HCT116 (cell line): Measurements from ENCODE around the gene CCDC174. TPM values are rescaled to one million over a fixed set of nuclear protein-coding genes. Genes with fewer than 3 reads are reported as not detected.
A peak's percentile ranks its signal among the peaks of the same experiment; 100 is the strongest.

ENCODE experiments used
- ATAC-seq: fragments of 200-7000 bp; cut with Tn5 transposase; 2 replicates; pipeline ENCODE4 v1.9.1; 2020; ENCODE audit warnings: mild to moderate bottlenecking, moderate library complexity
- BruUV-seq: library from RNA; stranded (reverse); fragments of 400-500 nt; replicated peaks from 2 replicates; lab custom pipeline; 2021; lab: Mats Ljungman, UMichigan
- CTCF ChIA-PET: fragments of 300-600 bp; sonication (Branson Sonifier 250); formaldehyde crosslinking; loops from one replicate; lab custom pipeline; 2021; ENCODE audit warnings: antibody characterized with exemption; lab: Charles Lee
- POLR2A ChIA-PET: fragments of 300-600, 350-600 bp; sonication (Branson Sonifier 250); formaldehyde crosslinking; loops from one replicate; lab custom pipeline; 2021; ENCODE audit warnings: antibody characterized with exemption; lab: Charles Lee
- RAD21 ChIA-PET, 2 experiments: fragments of 300-600 bp; sonication (Branson Sonifier 250); formaldehyde crosslinking; loops; one replicate each; lab custom pipeline; 2023; ENCODE audit warnings: low total read pairs in 2 of 2; ENCODE audit not compliant: uncharacterized antibody in 2 of 2, unreplicated experiment in 2 of 2, low non-redundant PET in 1 of 2; lab: Charles Lee
- DNase-seq: peaks from one replicate; pipeline ENCODE4 v3.0.0-alpha.2; 2010; ENCODE audit warnings: low read depth, low spot score
- H2AFZ ChIP-seq: fragments of 200-600 bp; shearing (Covaris generic), sonication (generic); 2 replicates; pipeline ENCODE4 v1.6.1; 2017; ENCODE audit warnings: low read depth, mixed run types, mixed read lengths, antibody characterized with exemption, low read length; ENCODE audit not compliant: poor library complexity, severe bottlenecking
- H3K27ac ChIP-seq: 2 replicates; pipeline ENCODE4 v1.5.1; 2012; ENCODE audit warnings: low read depth, low read length
- H3K27me3 ChIP-seq: fragments of 200-600 bp; sonication (generic); 2 replicates; pipeline ENCODE4 v1.6.1; 2016; ENCODE audit warnings: mixed run types, low read length, mixed read lengths; ENCODE audit not compliant: insufficient read depth
- H3K36me3 ChIP-seq, 2 experiments: fragments of 200-500 bp in 1 of 2; fragments of 200-600 bp in 1 of 2; sonication (Bioruptor generic) in 1 of 2; sonication (generic) in 1 of 2; 2 replicates each; pipeline versions ENCODE4 v1.5.1 to v1.6.1; 2014 to 2016; ENCODE audit warnings: low read length in 2 of 2, inconsistent platforms in 1 of 2, mixed read lengths in 1 of 2, mixed run types in 1 of 2; ENCODE audit not compliant: insufficient read depth in 2 of 2, control insufficient read depth in 1 of 2
- H3K4me1 ChIP-seq, 2 experiments: fragments of 200-600 bp in 1 of 2; sonication (generic) in 1 of 2; 2 replicates each; pipeline versions ENCODE4 v1.5.1 to v1.6.1; 2012 to 2017; ENCODE audit warnings: low read length in 2 of 2, inconsistent platforms in 1 of 2, mild to moderate bottlenecking in 1 of 2, mixed read lengths in 1 of 2, mixed run types in 1 of 2, moderate library complexity in 1 of 2; ENCODE audit not compliant: insufficient read depth in 2 of 2, control insufficient read depth in 1 of 2
- H3K4me2 ChIP-seq: fragments of 200-600 bp; sonication (generic); 2 replicates; pipeline ENCODE4 v1.6.1; 2017; ENCODE audit warnings: mixed run types, low read length, mixed read lengths
- H3K4me3 ChIP-seq, 2 experiments: fragments of 200-600 bp in 1 of 2; sonication (generic) in 1 of 2; replicated peaks in 1 of 2; 2 replicates each; pipeline ENCODE4 v1.5.1; 2011 to 2016; ENCODE audit warnings: low read length in 2 of 2, control low read depth in 1 of 2, low read depth in 1 of 2, mild to moderate bottlenecking in 1 of 2, mixed read lengths in 1 of 2, mixed run types in 1 of 2
- H3K79me2 ChIP-seq: fragments of 200-600 bp; sonication (generic); 2 replicates; pipeline ENCODE4 v1.6.1; 2017; ENCODE audit warnings: mild to moderate bottlenecking, mixed run types, low read length, moderate library complexity, mixed read lengths; ENCODE audit not compliant: insufficient read depth
- H3K9ac ChIP-seq: fragments of 200-600 bp; sonication (generic); 2 replicates; pipeline ENCODE4 v1.6.1; 2016; ENCODE audit warnings: low read length, mixed read lengths
- H3K9me2 ChIP-seq: fragments of 200-600 bp; sonication (generic), shearing (Covaris generic); 2 replicates; pipeline ENCODE4 v1.6.1; 2017; ENCODE audit warnings: mixed run types, mild to moderate bottlenecking, moderate library complexity; ENCODE audit not compliant: insufficient read depth
- H3K9me3 ChIP-seq, 2 experiments: fragments of 200-500 bp in 1 of 2; fragments of 200-600 bp in 1 of 2; sonication (Bioruptor generic) in 1 of 2; sonication (generic) in 1 of 2; 2 replicates each; pipeline ENCODE4 v1.6.1; 2014 to 2017; ENCODE audit warnings: low read length in 2 of 2, mixed read lengths in 2 of 2, inconsistent platforms in 1 of 2, low read depth in 1 of 2, mild to moderate bottlenecking in 1 of 2, mixed run types in 1 of 2, moderate library complexity in 1 of 2; ENCODE audit not compliant: control insufficient read depth in 1 of 2, insufficient read depth in 1 of 2
- H4K20me1 ChIP-seq: fragments of 200-600 bp; sonication (generic), shearing (Covaris generic); 2 replicates; pipeline ENCODE4 v1.6.1; 2017; ENCODE audit warnings: mixed run types, mild to moderate bottlenecking, moderate library complexity; ENCODE audit not compliant: insufficient read depth
- ATF3 ChIP-seq: IDR thresholded peaks from 2 replicates; pipeline ENCODE4 v1.6.1; 2012
- CEBPB ChIP-seq: IDR thresholded peaks from 2 replicates; pipeline ENCODE4 v1.6.1; 2012; ENCODE audit warnings: low read depth
- EGR1 ChIP-seq: IDR thresholded peaks from 2 replicates; pipeline ENCODE4 v1.6.1; 2012; ENCODE audit warnings: low read depth
- EZH2 ChIP-seq: fragments of 200-600 bp; sonication (generic); IDR thresholded peaks from 2 replicates; pipeline ENCODE4 v1.6.1; 2017; ENCODE audit warnings: antibody characterized with exemption, mixed run types
- FOSL1 ChIP-seq: IDR thresholded peaks from 2 replicates; pipeline ENCODE4 v1.6.1; 2012; ENCODE audit warnings: low read depth
- POLR2A ChIP-seq: IDR thresholded peaks from 2 replicates; pipeline ENCODE4 v1.7.0; 2011; ENCODE audit warnings: borderline replicate concordance; ENCODE audit not compliant: insufficient read depth, insufficient read length; ENCODE audit errors: extremely low read depth
- RAD21 ChIP-seq: IDR thresholded peaks from 2 replicates; pipeline ENCODE4 v1.6.1; 2012; ENCODE audit warnings: low read depth, mild to moderate bottlenecking
- SIN3A ChIP-seq: IDR thresholded peaks from 2 replicates; pipeline ENCODE4 v1.6.1; 2012; ENCODE audit warnings: low read depth
- SP1 ChIP-seq: IDR thresholded peaks from 2 replicates; pipeline ENCODE4 v1.6.1; 2012; ENCODE audit warnings: low read depth
- SRF ChIP-seq: IDR thresholded peaks from 2 replicates; pipeline ENCODE4 v1.6.1; 2012; ENCODE audit warnings: low read depth
- TCF7L2 ChIP-seq: IDR thresholded peaks from 2 replicates; pipeline ENCODE4 v1.7.0; 2011; ENCODE audit warnings: borderline replicate concordance, inconsistent platforms; ENCODE audit not compliant: insufficient read depth, insufficient read length; ENCODE audit errors: extremely low read depth
- YY1 ChIP-seq: IDR thresholded peaks from 2 replicates; pipeline ENCODE4 v1.6.1; 2011; ENCODE audit warnings: low read length, low read depth, moderate library complexity, mild to moderate bottlenecking; ENCODE audit not compliant: insufficient replicate concordance; ENCODE audit errors: extremely low read depth
- ZFX ChIP-seq: fragments of 450-650 bp; IDR thresholded peaks from 2 replicates; pipeline ENCODE4 v1.6.1; 2017
- intact Hi-C: fragments of 100-400 bp; cut with micrococcal nuclease; formaldehyde crosslinking; loops from 2 replicates; pipeline ENCODE4 v1.10.0; 2022
- total RNA-seq: library from RNA; stranded (reverse); gene quantifications from one replicate; pipeline ENCODE4 v1.2.1, GENCODE V29; 2021; ENCODE audit not compliant: unreplicated experiment
- TF ChIP-seq, protein P1 (sequence below): IDR thresholded peaks from 2 replicates; pipeline ENCODE4 v1.6.1; 2012; ENCODE audit warnings: low read depth
- TF ChIP-seq, protein P2 (sequence below): IDR thresholded peaks from 2 replicates; pipeline ENCODE4 v1.6.1; 2012

Gene CCDC174
- total RNA-seq, 1 experiment from 2014 or later: 15.6 TPM

DNA sequence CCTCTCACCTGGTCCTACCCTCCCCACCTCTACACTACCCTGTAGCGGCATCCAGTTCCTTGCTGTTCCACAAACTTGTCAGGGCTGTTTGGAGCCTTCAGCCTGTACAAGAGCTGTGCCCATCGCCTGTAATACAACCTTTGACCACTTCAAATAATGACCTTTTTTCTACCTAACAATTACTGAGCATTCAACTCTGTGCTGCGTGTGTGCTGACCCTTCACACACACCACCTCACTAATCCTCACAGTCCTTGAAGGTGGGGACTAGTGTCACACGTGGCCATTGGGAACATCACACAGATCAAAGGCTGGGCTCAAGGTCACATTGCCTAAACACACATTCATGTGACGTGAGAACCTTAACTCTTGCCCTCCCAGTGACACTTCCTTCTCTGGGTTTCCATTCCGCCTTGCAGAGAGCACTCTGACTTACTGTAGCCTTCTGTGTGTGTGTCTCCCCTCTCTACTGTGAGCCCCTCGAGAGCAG, 26.5 kb downstream of the CCDC174 start:
- no peak overlapping the region for H3K4me2 ChIP-seq
- no peak for ATAC-seq
- RAD21 ChIA-PET: no interaction called here

GRCh38 chr3:14680115-14680514, 28.6 kb downstream of the CCDC174 start:
- Histone ChIP-seq H2AFZ (no peak overlapping the region), H3K36me3 (no peaks in the 10 kb centered on the region), H3K9ac (no peak overlapping the region), H3K79me2 (no peaks in the 10 kb centered on the region), H3K9me3 (peaks cover 0 to 11% of the 10 kb centered on the region in 2 experiments; a peak in 1 of 4 replicates), H3K9me2 (no peaks in the 10 kb centered on the region), H3K4me1 (no peaks in the 10 kb centered on the region), H4K20me1 (no peaks in the 10 kb centered on the region), H3K27me3 (no peaks in the 10 kb centered on the region), H3K4me3 (no peak overlapping the region), H3K4me2 (no peak overlapping the region), H3K27ac (no peak overlapping the region)
- ChIA-PET POLR2A (no interaction called here), CTCF (no interaction called here), RAD21 (no interaction called here)
- ATAC-seq (no peak), DNase-seq (no peak)
- TF ChIP-seq SP1: no peak
- TF ChIP-seq TCF7L2: no peak
- TF ChIP-seq SRF: no peak
- TF ChIP-seq, protein P1, sequence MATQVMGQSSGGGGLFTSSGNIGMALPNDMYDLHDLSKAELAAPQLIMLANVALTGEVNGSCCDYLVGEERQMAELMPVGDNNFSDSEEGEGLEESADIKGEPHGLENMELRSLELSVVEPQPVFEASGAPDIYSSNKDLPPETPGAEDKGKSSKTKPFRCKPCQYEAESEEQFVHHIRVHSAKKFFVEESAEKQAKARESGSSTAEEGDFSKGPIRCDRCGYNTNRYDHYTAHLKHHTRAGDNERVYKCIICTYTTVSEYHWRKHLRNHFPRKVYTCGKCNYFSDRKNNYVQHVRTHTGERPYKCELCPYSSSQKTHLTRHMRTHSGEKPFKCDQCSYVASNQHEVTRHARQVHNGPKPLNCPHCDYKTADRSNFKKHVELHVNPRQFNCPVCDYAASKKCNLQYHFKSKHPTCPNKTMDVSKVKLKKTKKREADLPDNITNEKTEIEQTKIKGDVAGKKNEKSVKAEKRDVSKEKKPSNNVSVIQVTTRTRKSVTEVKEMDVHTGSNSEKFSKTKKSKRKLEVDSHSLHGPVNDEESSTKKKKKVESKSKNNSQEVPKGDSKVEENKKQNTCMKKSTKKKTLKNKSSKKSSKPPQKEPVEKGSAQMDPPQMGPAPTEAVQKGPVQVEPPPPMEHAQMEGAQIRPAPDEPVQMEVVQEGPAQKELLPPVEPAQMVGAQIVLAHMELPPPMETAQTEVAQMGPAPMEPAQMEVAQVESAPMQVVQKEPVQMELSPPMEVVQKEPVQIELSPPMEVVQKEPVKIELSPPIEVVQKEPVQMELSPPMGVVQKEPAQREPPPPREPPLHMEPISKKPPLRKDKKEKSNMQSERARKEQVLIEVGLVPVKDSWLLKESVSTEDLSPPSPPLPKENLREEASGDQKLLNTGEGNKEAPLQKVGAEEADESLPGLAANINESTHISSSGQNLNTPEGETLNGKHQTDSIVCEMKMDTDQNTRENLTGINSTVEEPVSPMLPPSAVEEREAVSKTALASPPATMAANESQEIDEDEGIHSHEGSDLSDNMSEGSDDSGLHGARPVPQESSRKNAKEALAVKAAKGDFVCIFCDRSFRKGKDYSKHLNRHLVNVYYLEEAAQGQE: no peak
- TF ChIP-seq, protein P2, sequence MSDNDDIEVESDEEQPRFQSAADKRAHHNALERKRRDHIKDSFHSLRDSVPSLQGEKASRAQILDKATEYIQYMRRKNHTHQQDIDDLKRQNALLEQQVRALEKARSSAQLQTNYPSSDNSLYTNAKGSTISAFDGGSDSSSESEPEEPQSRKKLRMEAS: no peak
- no peak for TF ChIP-seq YY1
- no peak for TF ChIP-seq EGR1
- no peak for TF ChIP-seq SIN3A
- TF ChIP-seq RAD21: no peak
- no peak for TF ChIP-seq CEBPB
- TF ChIP-seq POLR2A: no peak
- TF ChIP-seq EZH2: no peak
- TF ChIP-seq FOSL1: no peak
- no peak for TF ChIP-seq ATF3
- intact Hi-C loops: no loop called here
- no TSS peak for BruUV-seq

More for the DNA sequence above, 26.5 kb downstream of the CCDC174 start:
- no peak overlapping the region for H3K9ac ChIP-seq
- H3K9me2 ChIP-seq: no peaks in the 10 kb centered on the region
- CTCF ChIA-PET: interaction anchor here (0.6 kb wide), 1 partner anchor 11 kb away, joined by 3 read pairs; no protein-coding TSS in a partner anchor
- peaks cover 0 to 11% of the 10 kb centered on the region in 2 experiments; a peak in 1 of 4 replicates for H3K9me3 ChIP-seq
- H3K27me3 ChIP-seq: no peaks in the 10 kb centered on the region
- no peaks in the 10 kb centered on the region for H3K36me3 ChIP-seq
- no peak overlapping the region for H3K27ac ChIP-seq
- DNase-seq: no peak
- H3K4me1 ChIP-seq: no peaks in the 10 kb centered on the region
- no peaks in the 10 kb centered on the region for H3K79me2 ChIP-seq
- no peak overlapping the region for H3K4me3 ChIP-seq
- intact Hi-C loops: no loop called here
- TF ChIP-seq TCF7L2 (peak; percentile 84), ZFX (no peak)
- H4K20me1 ChIP-seq: no peaks in the 10 kb centered on the region
- H2AFZ ChIP-seq: no peak overlapping the region
- POLR2A ChIA-PET: interaction anchor here (0.8 kb wide), 1 partner anchor 102 kb away, joined by 3 read pairs; no protein-coding TSS in a partner anchor
- no TSS peak for BruUV-seq
